HS-27A (cell line): ENCODE results near the gene ARMC9.

Source experiments
- DNase-seq: peaks from one replicate; pipeline ENCODE4 v3.0.0-alpha.2; 2012; ENCODE audit warnings: low read depth, missing footprints

Gene ARMC9

GRCh38 chr2:231383416-231384108 lies 185.1 kb downstream of the ARMC9 start:
- no peak for DNase-seq

- DNase-seq: no peak
Observed at GRCh38 chr2:231384109-231384435, 185.6 kb downstream of the ARMC9 start.

- no peak for DNase-seq
Observed at GRCh38 chr2:231384970-231385369, 186.5 kb downstream of the ARMC9 start.

- no peak for DNase-seq
Observed at GRCh38 chr2:231385429-231385828, 187.0 kb downstream of the ARMC9 start.

- peak; percentile 9 for DNase-seq
Observed at GRCh38 chr2:231386446-231386845, 188.0 kb downstream of the ARMC9 start.

GRCh38 chr2:231387904-231388724 lies 189.7 kb downstream of the ARMC9 start:
- no peak for DNase-seq

GRCh38 chr2:231388725-231389346 lies 190.4 kb downstream of the ARMC9 start:
- no peak for DNase-seq

GRCh38 chr2:231390667-231391066 lies 192.2 kb downstream of the ARMC9 start:
- DNase-seq: no peak

GRCh38 chr2:231391981-231392380 lies 193.6 kb downstream of the ARMC9 start:
- no peak for DNase-seq

- DNase-seq: no peak
Observed at GRCh38 chr2:231392431-231393148, 194.2 kb downstream of the ARMC9 start.

- DNase-seq: no peak
Observed at GRCh38 chr2:231393149-231394131, 195.0 kb downstream of the ARMC9 start.

GRCh38 chr2:231394211-231395141 lies 196.0 kb downstream of the ARMC9 start:
- no peak for DNase-seq

- DNase-seq: no peak
Observed at GRCh38 chr2:231395188-231396057, 197.0 kb downstream of the ARMC9 start, which contains the start of gene B3GNT7. Gene B3GNT7 (plus strand): TSS chr2:231395710. CDS start chr2:231395804, 94 bp downstream.

- no peak for DNase-seq
Observed at GRCh38 chr2:231396058-231396821, 197.8 kb downstream of the ARMC9 start.

- no peak for DNase-seq
Observed at GRCh38 chr2:231397011-231397927, 198.8 kb downstream of the ARMC9 start.

- no peak for DNase-seq
Observed at GRCh38 chr2:231397928-231398294, 199.5 kb downstream of the ARMC9 start.

GRCh38 chr2:231398585-231398984 lies 200.2 kb downstream of the ARMC9 start:
- no peak for DNase-seq
